ELR (cell line): Measurements from ENCODE around the gene CPN2.

Experiments
- DNase-seq: peaks from one replicate; pipeline ENCODE4 v3.0.0-alpha.2; 2015; ENCODE audit warnings: low read depth

The CPN2 gene, protein sequence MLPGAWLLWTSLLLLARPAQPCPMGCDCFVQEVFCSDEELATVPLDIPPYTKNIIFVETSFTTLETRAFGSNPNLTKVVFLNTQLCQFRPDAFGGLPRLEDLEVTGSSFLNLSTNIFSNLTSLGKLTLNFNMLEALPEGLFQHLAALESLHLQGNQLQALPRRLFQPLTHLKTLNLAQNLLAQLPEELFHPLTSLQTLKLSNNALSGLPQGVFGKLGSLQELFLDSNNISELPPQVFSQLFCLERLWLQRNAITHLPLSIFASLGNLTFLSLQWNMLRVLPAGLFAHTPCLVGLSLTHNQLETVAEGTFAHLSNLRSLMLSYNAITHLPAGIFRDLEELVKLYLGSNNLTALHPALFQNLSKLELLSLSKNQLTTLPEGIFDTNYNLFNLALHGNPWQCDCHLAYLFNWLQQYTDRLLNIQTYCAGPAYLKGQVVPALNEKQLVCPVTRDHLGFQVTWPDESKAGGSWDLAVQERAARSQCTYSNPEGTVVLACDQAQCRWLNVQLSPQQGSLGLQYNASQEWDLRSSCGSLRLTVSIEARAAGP

GRCh38 chr3:194351080-194351672, at the start of gene CPN2:
TSS of gene CPN2 (minus strand) at chr3:194351328. CDS start at chr3:194342702, 8,626 bp downstream.
- DNase-seq: no peak

DNA sequence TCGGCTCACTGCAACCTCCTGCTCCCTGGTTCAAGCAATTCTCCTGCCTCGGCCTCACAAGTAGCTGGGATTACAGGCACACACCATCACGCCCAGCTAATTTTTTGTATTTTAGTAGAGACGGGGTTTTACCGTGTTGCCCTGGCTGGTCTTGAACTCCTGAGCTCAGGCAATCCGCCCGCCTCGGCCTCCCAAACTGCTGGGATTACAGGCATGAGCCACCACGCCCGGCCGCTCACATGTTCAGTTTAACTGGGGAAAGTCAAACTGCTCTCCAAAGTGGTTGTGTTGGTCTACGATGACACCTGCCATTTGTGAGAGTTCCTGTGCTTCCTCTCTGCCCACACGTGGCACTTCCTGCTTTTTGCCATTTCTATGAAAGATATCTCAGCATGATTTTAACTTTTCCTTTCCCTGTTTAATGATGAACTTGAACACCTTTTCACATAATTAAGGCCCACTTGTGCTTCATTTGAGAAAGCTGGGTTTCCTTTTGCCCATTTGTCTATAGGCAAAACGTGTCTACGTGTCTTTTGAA, 48.8 kb upstream of the CPN2 start:
- no peak for DNase-seq

- no peak for DNase-seq
These were observed 48.0 kb upstream of the CPN2 start, which contains the start of gene GP5 for GRCh38 chr3:194399166-194399565. TSS of gene GP5 (minus strand) at chr3:194399266. CDS start at chr3:194398282, 984 bp downstream.

DNA sequence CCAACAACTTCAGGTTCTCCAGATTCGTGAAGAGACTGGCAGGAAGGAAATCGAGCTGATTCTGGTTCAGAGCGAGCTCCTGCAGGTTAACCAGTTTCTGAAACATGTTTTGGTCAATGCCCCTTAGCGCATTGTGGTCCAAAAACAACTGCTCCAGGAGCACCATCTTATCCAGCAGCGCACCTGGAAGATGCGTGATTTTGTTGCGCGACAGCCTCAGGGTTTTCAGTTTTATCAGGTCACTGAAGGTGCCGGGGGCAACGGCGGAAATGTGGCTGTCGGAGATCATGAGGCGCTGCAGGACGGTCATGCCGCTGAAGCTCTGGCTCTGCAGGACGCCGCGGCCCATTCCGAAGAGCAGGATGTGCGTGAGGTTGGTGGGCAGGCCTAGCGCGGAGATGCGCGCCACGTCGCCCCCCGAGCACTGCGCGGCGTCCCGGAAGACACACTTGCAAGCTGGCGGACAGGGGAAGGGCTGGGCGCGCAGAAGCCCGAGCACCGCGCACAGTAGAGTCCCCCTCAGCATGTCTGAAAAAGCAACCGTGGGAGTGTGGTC, 46.7 kb upstream of the CPN2 start:
- no peak for DNase-seq

GRCh38 chr3:194396859-194397756, 46.0 kb upstream of the CPN2 start:
- no peak for DNase-seq

DNA sequence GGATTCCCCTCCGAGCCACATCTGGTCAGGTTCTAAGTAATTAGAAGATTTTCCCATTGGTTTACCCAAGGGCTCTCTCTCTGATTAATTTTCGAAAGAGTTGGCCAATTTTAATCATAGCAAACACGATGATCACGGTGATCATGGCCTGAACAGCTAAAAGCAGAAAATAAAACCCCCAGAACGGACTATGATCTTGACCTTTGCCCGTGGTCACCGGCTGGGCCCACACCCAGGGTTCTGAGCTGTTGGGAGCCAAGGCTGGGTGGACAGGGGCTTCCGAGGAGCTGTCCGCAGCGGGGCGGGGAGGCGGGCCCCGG, 45.4 kb upstream of the CPN2 start:
- DNase-seq: no peak

DNA sequence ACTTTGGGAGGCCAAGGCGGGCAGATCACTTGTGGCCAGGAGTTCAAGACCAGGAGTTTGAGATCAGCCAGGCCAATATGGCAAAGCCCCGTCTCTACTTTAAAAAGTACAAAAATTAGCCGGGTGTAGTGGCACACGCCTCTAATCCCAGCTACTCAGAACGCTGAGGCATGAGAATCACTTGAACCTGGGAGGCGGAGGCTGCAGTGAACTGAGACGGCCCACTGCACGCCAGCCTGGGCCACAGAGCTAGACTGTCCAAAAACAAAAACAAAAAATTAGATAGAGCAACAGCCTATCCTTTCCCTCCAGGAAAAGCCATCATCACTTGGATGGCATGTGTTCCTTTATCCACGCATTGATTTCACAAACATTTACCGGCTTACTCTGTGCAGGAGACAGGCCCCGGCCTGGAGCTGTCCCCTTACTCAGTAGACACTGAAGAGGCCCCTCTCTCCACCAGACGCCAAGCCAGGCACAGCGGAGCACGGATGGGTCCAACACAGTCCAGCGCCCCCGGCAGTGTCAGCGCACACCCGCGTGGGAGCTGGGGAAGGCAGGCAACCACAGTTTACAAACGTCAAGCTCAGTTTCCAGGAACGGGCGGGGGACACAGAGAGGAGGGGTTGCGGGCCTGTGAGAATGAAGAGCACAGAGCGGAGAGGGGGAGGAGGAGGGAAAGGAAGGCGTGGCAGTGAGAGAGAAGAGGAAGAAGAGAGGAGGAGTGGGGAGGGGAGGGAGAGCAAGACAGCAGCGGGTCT, 44.8 kb upstream of the CPN2 start:
- DNase-seq: no peak

GRCh38 chr3:194395212-194395611, 44.1 kb upstream of the CPN2 start:
- no peak for DNase-seq

DNA sequence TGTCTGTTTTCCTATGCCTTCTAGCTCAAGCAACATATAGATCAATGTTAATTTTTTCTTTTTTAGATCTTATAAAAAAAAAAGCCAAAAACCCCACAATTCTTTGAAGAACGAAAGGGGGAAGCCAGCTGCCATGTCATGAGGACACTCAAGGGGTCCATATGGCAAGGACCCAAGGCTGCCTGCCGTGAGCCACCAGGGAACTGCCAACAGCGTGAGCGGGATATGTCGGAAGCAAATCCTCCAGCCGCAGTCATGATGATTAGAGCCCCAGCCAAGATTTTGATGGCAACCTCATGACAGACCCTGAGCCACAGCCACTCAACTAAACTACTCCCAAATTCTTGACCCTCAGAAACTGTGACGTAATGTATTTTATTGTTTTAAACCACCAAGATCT, 41.4 kb upstream of the CPN2 start:
- no peak for DNase-seq

DNA sequence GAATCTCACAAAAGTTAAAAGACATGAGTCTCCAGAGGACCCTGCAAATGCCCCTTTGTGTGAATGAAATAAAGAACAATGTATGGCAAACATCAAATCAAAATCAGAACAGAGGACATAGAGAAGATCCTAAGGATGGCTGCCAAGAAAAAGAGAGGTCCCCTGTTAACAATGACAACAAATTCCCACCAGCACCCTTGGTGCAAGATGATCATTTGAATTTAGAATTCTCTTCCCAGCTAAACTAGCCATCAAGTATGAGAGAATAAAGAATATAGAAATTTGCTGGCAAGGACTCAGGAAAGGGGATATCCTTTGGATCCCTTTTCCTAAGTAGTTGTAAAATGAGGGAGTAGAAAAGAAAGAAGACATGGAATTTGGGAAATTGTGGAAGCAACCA, 39.7 kb upstream of the CPN2 start:
- no peak for DNase-seq

DNA sequence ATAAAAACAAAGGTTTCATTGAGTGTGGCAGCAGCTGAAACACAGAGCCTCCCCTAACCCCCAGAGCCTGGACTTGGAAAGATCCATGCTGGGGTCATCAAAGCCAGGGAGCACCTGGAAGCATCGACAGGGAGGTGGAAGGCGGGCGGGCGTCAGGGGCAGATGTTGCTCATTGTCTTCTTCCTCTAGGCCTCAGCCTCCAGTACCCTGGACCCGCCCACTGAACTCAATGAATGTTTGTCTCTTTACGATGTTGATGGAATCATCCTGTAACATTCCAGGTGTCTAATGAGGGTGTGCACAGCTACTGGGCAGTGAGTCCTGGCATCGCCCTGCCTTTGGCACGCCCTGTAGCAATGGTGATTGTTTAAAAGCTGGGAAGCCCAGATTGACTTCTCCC, 38.1 kb upstream of the CPN2 start:
- DNase-seq: no peak

DNA sequence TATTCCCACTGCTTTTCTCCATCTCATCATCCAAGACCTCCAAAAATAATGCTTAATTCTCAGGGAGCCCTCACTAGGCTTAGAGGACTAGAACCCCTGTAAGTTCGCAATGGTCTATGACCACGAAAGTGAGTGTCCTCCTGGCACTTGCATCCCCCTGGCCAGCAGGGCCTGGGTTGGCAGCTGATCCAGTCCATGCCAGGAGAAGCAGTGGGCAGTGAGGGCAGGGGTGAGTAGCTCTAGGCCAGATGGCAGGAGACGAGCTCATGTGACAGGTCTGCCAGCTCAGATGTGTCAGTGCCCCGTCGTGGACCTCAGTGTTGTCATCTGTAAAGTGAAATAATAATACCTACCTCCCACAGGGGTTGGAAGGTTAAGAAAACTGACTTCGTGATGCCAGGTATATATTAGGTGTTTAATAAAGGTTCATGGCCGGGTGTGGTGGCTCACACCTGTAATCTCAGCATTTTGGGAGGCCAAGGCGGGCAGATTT, 36.8 kb upstream of the CPN2 start:
- DNase-seq: no peak

DNA sequence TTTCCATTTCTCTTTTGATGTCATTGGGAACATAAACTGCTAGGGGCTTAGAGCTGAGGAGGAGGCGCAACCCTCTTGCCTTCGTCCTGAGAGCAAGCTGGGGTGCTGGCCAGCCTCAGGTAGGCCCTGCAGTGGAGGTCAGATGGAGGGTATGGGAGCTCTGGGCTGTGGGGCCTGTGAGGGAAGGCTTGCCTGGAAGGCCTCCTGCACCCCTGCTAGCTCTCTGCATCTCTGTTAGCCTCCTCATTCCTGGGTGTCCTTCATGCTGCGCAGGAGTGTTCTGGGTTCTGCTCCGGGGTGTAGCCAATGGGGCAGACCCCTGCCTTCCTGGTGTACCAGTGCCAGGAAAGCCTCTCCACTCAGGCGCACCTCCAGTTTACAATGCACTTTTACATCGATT, 36.1 kb upstream of the CPN2 start:
- DNase-seq: no peak

GRCh38 chr3:194386648-194387047, 35.5 kb upstream of the CPN2 start:
- no peak for DNase-seq

- DNase-seq: no peak
These were observed 34.9 kb upstream of the CPN2 start for GRCh38 chr3:194386066-194386465.

GRCh38 chr3:194384569-194385001, 33.5 kb upstream of the CPN2 start:
- no peak for DNase-seq

- DNase-seq: no peak
These were observed 33.0 kb upstream of the CPN2 start for GRCh38 chr3:194384156-194384555.

DNA sequence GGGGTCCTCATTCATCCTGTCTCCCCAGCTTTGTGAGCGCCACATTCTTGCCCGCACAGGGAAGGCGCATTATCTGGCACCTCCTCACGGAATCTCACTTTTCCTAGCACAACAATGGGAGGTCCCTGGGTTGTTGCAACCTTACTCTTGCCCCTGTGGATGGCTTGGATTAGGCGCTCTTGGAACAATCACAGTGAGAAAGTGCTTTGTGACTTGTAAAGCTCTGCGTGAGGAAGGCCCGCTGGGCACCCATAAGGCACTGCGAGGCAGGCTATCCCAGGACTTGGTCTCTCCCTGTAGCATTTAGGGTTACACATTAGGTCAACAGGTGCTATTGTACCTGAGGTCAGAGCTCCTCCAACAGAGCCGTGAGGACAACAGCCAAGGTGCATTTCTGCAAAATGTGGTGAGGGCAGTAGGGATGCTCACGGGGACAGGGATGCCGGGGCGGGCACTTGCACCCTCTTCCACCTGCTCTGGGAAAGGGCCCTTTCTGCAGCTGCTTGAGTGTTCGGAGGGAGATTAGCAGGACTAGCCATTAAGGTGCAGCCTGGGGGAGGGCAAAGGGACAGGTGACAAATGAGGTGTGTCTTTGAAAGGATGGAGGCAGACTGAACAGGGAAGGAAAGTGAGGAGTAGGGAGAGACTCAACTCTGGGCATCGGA, 32.3 kb upstream of the CPN2 start:
- DNase-seq: no peak

DNA sequence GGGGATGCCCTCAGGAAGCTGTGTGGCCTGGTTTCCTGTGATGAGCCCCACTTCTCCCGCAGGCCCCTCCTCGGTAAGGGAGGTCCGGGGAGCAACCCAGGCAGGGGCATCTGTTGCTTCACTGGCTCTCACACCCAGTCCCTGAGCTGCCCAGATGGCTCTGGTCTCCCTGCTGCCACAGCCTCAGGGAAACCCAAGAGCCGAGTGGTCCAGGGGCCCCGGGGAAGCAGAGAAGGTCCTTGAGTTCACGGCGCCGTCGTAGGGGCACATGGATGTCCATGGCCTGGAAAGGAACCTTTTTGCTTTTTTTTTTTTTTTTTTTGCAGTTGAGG, 31.7 kb upstream of the CPN2 start:
- DNase-seq: no peak

GRCh38 chr3:194382196-194382891, 31.2 kb upstream of the CPN2 start:
- DNase-seq: no peak
